Calu3 (cell line): ENCODE measurements around the gene UBE2J2. TPM values are rescaled to one million over a fixed set of nuclear protein-coding genes. Genes with fewer than 3 reads are reported as not detected.
A peak's percentile ranks its signal among the peaks of the same experiment; 100 is the strongest.

ENCODE experiments used
- BruUV-seq: library from RNA; stranded (reverse); fragments of 400-500 nt; replicated peaks from 2 replicates; lab custom pipeline; 2021; lab: Mats Ljungman, UMichigan
- CTCF ChIA-PET: fragments of 300-600 bp; sonication (Branson Sonifier 250); formaldehyde crosslinking; loops from one replicate; lab custom pipeline; 2022; ENCODE audit warnings: antibody characterized with exemption; lab: Charles Lee
- DNase-seq: peaks from one replicate; pipeline ENCODE4 v3.0.0; 2022
- H3K27ac Mint-ChIP-seq: one replicate; pipeline ENCODE4 v1.8.0; 2022; ENCODE audit warnings: mixed read lengths; ENCODE audit not compliant: unreplicated experiment
- H3K27me3 Mint-ChIP-seq: one replicate; pipeline ENCODE4 v1.8.0; 2022; ENCODE audit warnings: mixed read lengths; ENCODE audit not compliant: unreplicated experiment
- H3K36me3 Mint-ChIP-seq: one replicate; pipeline ENCODE4 v1.8.0; 2022; ENCODE audit warnings: mild to moderate bottlenecking, moderate library complexity, mixed read lengths; ENCODE audit not compliant: insufficient read depth, unreplicated experiment
- H3K4me1 Mint-ChIP-seq: one replicate; pipeline ENCODE4 v1.8.0; 2022; ENCODE audit warnings: mild to moderate bottlenecking, low read depth, mixed read lengths; ENCODE audit not compliant: unreplicated experiment
- H3K4me3 Mint-ChIP-seq: one replicate; pipeline ENCODE4 v1.8.0; 2022; ENCODE audit warnings: mild to moderate bottlenecking, low read depth, moderate library complexity, mixed read lengths; ENCODE audit not compliant: unreplicated experiment
- H3K9me3 Mint-ChIP-seq: one replicate; pipeline ENCODE4 v1.8.0; 2022; ENCODE audit warnings: low read depth, mixed read lengths; ENCODE audit not compliant: unreplicated experiment
- CTCF ChIP-seq: fragments of 200-600 bp; IDR thresholded peaks from one replicate; pipeline ENCODE4 v1.8.0; 2022; ENCODE audit warnings: antibody characterized with exemption; ENCODE audit not compliant: unreplicated experiment
- intact Hi-C: fragments of 100-400 bp; cut with micrococcal nuclease; formaldehyde crosslinking; loops from one replicate; pipeline ENCODE4 v1.10.0; 2022; ENCODE audit not compliant: unreplicated experiment
- microRNA-seq: library from miRNA; unstranded; fragments of <30 nt; microRNA quantifications from one replicate; pipeline ENCODE4 v1.2.0, GENCODE V29; 2022
- total RNA-seq: library from RNA; stranded (reverse); gene quantifications from 2 replicates; pipeline ENCODE4 v1.2.3, GENCODE V29; 2022

The UBE2J2 gene
- total RNA-seq, 1 experiment from 2014 or later = 45.6 TPM

GRCh38 chr1:1204998-1205768, 68.5 kb downstream of the UBE2J2 start:
- H3K27me3 Mint-ChIP-seq = peaks cover 25% of the 10 kb centered on the region
- H3K9me3 Mint-ChIP-seq = no peaks in the 10 kb centered on the region
- H3K27ac Mint-ChIP-seq = no peak overlapping the region
- no peaks in the 10 kb centered on the region for H3K36me3 Mint-ChIP-seq
- no peak for TF ChIP-seq CTCF
- intact Hi-C loops = no loop called here
- no peak overlapping the region for H3K4me3 Mint-ChIP-seq
- DNase-seq = no peak
- BruUV-seq = no TSS peak
- CTCF ChIA-PET = interaction anchor here (0.6 kb wide), 2 partner anchors 17 to 77 kb away, joined by 3 to 5 read pairs; no protein-coding TSS in a partner anchor
- peaks cover 8% of the 10 kb centered on the region for H3K4me1 Mint-ChIP-seq

GRCh38 chr1:1204425-1204920, 69.2 kb downstream of the UBE2J2 start:
- TF ChIP-seq CTCF = no peak
- no peak overlapping the region for H3K4me3 Mint-ChIP-seq
- H3K9me3 Mint-ChIP-seq = no peaks in the 10 kb centered on the region
- no peaks in the 10 kb centered on the region for H3K36me3 Mint-ChIP-seq
- intact Hi-C loops = no loop called here
- DNase-seq = no peak
- CTCF ChIA-PET = interaction anchor here (0.6 kb wide), 1 partner anchor 17 kb away, joined by 3 read pairs; no protein-coding TSS in a partner anchor
- no TSS peak for BruUV-seq
- H3K27me3 Mint-ChIP-seq = peaks cover 25% of the 10 kb centered on the region
- peaks cover 8% of the 10 kb centered on the region for H3K4me1 Mint-ChIP-seq
- no peak overlapping the region for H3K27ac Mint-ChIP-seq

Small RNAs within 50 kb of the gene (microRNA-seq; reads per million reads assigned to microRNA genes)
- gene MIR6726 = 4.6 reads per million, percentile 11 among the genes with 10 or more reads in this experiment
- gene MIR6727 = 2.1 reads per million

Other genes with a start within 250 kb of the UBE2J2 start
- gene RNF223, start 199.5 kb downstream of the UBE2J2 start, total RNA-seq = 5.0 and 5.6 TPM in 2 replicates
- gene C1orf159, start 157.8 kb downstream of the UBE2J2 start, total RNA-seq = 32.4 and 34.7 TPM in 2 replicates
- gene TTLL10, start 100.0 kb downstream of the UBE2J2 start, total RNA-seq = 2.4 and 3.5 TPM in 2 replicates
- gene TNFRSF18, start 67.3 kb downstream of the UBE2J2 start, total RNA-seq = 0.66 TPM in 1 of 2 replicates, not detected in the other
- gene TNFRSF4, start 59.7 kb downstream of the UBE2J2 start, total RNA-seq = not detected in 2 replicates
- 128 and 161 TPM in 2 replicates for gene SDF4, start 41.9 kb downstream of the UBE2J2 start, total RNA-seq
- gene B3GALT6, start 41.6 kb downstream of the UBE2J2 start, total RNA-seq = 23.4 and 25.9 TPM in 2 replicates
- 2.0 and 4.2 TPM in 2 replicates for gene C1QTNF12, start 27.1 kb downstream of the UBE2J2 start, total RNA-seq
- 2.5 and 4.1 TPM in 2 replicates for gene SCNN1D, start 6.6 kb upstream of the UBE2J2 start, total RNA-seq
- 41.1 and 48.3 TPM in 2 replicates for gene ACAP3, start 34.1 kb upstream of the UBE2J2 start, total RNA-seq
- gene PUSL1, start 34.7 kb upstream of the UBE2J2 start, total RNA-seq = 22.7 and 24.7 TPM in 2 replicates
- 110 and 117 TPM in 2 replicates for gene INTS11, start 50.8 kb upstream of the UBE2J2 start, total RNA-seq
- gene CPTP, start 50.9 kb upstream of the UBE2J2 start, total RNA-seq = 20.1 and 23.7 TPM in 2 replicates
- gene TAS1R3, start 57.4 kb upstream of the UBE2J2 start, total RNA-seq = 0.24 and 0.42 TPM in 2 replicates
- gene DVL1, start 75.6 kb upstream of the UBE2J2 start, total RNA-seq = 83.9 and 90.9 TPM in 2 replicates
- not detected in 2 replicates for gene MXRA8, start 84.7 kb upstream of the UBE2J2 start, total RNA-seq
- 98.9 and 107 TPM in 2 replicates for gene AURKAIP1, start 101.4 kb upstream of the UBE2J2 start, total RNA-seq
- 166 and 172 TPM in 2 replicates for gene CCNL2, start 125.5 kb upstream of the UBE2J2 start, total RNA-seq
- gene MRPL20, start 133.4 kb upstream of the UBE2J2 start, total RNA-seq = 81.2 and 99.1 TPM in 2 replicates
- not detected in 2 replicates for gene ANKRD65, start 147.4 kb upstream of the UBE2J2 start, total RNA-seq
- 78.7 and 78.9 TPM in 2 replicates for gene VWA1, start 161.8 kb upstream of the UBE2J2 start, total RNA-seq
- 0.29 and 0.45 TPM in 2 replicates for gene ATAD3C, start 175.8 kb upstream of the UBE2J2 start, total RNA-seq
- gene ATAD3B, start 197.9 kb upstream of the UBE2J2 start, total RNA-seq = 46.3 and 56.4 TPM in 2 replicates
- 46.2 and 54.4 TPM in 2 replicates for gene ATAD3A, start 238.3 kb upstream of the UBE2J2 start, total RNA-seq